Measurements from ENCODE around the gene USH1C.

Gene USH1C

DNA sequence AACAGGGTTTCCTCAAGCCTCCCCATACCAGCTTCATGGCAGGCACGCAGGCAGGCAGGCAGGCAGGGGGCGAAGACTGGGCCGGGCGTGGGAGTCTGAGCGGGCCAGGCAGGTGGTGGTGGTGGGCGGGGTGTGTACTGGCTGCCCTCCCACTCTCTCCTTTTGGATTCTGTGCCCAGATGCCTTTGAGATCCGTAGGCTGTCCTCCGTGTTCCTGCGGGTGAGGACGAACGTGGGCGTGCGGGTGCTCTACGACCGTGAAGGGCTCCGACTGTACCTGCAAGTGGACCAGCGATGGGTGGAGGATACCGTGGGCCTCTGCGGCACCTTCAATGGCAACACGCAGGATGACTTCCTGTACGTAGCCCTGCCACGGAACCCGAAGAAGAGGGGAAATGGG lies 25.8 kb upstream of the USH1C start:
- no peak for DNase-seq (ENCODE audit: low read depth in 2 of 2)

DNA sequence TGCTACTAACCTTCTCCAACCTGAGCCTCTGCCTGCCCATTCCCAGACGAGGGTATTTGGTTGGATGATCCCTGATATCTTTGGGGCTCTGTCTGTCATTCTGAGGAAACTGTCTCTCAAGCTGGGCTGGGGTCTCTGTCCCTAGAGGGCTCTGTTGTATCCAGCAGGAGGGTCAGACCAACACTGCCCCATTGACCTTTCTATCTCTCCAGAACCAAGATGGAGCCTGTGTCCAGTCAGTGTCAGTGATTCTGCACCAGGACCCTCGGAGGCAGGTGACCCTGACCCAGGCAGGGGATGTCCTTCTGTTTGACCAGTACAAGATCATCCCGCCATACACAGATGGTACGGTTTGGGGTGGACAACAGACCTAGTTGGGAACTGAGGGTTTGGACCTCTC lies 24.7 kb upstream of the USH1C start:
- no peak for DNase-seq (ENCODE audit: low read depth in 2 of 2)

DNA sequence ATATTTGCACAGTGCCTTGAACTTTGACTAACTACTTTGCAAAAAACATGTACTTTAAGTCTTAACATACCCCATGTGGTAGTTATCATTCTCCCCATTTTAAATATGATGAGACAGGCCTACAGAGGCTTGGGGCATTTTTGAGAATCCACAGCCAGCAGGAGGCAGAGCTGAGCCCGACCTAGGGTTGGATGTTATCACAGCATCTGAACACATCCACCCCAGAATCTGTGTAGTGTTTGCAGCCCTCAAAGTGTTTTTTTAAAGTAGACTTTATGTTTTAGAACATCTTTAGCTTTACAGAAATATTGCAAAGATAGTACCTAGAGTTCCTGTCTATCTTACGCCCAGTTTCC lies 20.4 kb upstream of the USH1C start:
- DNase-seq (ENCODE audit: low read depth in 2 of 2), result no peak

DNA sequence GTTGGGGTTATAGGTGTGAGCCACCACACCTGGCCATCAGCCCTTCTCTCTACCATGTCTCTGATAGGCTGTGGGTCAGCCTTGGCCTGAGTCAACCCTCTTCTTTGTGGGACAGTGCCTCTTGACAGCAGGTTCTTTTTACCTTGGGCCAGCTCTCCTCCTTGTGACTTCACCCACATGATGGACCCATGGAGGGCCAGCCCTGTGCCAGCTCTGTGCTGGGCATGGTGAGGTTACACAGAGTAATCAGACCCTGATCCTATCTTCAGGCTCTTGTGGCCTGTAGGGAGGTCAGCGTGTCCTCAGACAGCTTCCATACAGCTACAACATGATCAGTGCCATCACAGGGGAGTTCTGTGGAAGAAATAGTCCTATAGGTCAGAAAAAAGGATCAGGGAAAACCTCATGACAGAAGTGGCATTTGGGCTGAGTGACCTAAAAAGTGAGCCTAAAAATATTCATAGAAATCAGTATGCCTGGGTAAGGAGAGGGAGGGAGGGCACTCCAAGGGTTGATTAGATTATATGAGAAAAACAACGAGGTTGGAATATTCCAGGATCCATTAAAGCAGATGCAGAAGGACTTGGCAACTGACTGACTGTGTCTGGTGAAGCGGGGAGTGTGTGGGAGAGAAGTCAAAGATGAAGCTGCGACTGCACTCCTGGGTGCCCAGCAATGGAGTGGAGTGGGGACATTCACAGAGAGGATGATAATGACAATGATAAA lies 19.9 kb upstream of the USH1C start:
- no peak for DNase-seq (ENCODE audit: low read depth in 2 of 2)

DNA sequence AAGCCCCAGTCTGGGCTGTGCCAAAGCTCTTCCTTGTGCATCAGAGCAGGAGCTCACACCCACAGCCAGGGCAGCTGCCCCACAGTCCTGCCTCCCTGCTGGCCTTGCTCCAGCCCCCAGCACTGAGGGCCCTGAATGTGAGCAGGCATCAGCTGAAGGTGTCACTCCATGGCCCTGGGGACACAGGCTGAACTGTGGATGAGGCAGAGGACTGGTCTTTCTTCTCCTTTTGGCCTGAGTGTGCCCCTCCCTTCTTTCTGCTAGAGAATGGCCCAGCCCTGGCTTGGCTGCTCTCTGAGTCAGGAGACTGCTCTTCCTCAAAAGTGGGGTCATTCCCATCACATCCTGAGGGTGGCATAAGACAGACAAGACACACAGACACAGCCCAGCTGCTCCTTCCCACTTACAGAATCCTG lies 19.0 kb upstream of the USH1C start:
- no peak for DNase-seq (ENCODE audit: low read depth in 2 of 2)

DNA sequence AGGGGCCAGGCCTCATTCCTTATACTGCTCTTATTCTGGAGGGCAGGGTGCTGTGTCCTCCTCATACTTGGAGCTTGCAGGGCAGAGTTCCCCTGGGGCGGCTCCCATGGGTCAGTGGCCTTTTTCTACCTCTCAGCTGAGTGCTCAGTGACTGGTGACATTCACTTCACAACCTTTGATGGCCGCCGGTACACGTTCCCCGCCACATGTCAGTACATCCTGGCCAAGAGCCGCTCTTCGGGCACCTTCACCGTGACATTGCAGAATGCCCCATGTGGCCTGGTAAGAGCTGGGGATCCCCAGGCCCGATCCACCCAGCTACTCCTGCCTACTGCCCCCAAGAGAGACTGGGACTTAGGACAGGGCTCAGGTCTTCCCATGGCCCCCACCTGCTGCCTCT lies 17.3 kb upstream of the USH1C start:
- DNase-seq (ENCODE audit: low read depth in 2 of 2), result no peak

DNA sequence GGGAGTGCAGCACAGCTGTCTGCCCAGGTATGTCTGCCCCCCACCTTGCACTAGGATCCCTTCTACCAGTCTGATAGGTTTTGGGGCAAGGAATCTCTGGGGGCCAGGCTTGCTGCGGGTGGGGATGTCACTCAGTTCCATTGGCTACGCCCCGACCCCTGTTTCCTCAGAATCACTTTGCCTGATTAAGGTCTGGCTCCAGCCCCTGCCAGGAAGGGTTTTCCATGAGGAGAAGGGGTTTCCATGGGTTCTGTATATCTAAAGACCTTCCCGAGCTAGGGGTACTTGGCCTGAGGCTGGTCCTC lies 16.8 kb upstream of the USH1C start:
- DNase-seq (ENCODE audit: low read depth in 2 of 2), result no peak

DNA sequence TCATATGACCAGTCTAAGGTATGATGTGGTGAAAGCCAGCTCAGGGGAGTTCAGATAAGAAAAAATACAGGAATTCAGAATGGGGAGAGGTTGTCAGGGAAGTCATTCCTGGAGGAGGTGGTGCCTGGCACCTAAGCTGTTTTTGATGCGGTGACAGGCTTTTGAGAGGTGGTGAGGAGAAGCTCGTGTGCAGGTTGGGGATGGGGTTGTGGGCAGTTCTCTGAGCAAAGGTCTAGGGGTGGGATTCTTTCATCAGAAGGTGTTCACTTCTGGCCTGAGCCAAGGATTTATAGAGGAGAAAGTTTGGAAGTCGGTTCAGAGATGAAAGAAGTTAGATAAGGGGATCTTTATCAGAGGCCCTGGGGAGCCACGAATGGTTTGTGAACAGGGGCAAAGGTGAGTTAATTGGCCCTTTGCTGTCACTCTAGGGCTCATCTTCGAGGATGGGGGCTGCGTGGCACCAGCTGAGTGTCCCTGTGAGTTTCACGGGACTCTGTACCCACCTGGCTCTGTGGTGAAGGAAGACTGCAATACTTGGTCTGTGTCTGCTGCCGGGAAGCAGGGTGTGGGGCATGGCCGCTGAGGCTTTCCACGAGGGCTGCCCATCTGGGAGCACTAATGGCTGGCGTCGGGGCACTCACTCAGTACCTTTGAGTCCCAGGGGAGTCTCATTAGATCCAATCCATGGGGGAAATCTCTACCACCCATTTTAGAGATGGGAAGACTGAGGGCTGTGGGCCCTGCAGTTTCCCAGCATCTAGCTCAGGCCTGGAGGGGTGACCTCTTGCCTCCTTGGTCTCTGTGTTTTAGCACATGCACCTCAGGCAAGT lies 16.3 kb upstream of the USH1C start:
- DNase-seq (ENCODE audit: low read depth in 2 of 2), result no peak

DNA sequence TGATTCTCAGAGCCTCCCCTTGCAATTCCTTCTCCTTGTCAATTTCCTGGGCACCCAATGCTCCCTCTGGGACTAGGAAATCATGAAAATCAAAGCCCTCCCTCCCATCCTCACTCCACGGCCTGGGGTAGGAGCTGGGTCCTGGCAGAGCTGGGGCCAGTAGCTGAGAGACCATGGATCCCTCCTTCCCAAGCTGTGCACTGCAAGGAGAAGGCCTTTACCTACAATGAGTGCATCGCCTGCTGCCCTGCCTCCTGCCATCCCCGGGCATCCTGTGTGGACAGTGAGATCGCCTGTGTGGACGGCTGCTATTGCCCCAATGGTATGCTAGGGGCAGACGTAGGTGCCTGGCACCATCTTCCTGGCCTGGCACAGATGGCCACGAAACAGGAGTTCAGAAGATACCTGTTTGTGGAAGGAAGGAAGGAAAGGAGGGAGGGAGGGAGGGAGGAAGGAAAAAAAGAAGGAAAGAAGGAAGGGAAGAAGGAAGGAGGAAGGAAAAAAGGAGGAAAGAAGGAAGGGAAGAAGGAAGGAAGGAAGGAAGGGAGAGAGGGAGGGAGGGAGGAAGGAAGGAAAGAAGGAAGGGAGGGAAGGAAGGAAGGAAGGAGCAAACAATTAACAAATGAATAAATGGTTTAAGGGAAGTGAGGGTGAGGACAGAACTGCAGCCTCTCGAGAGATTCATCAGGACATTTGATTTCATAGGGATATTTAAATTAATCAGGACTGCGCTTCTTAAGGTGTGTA lies 15.3 kb upstream of the USH1C start:
- DNase-seq (ENCODE audit: low read depth in 2 of 2), result no peak

DNA sequence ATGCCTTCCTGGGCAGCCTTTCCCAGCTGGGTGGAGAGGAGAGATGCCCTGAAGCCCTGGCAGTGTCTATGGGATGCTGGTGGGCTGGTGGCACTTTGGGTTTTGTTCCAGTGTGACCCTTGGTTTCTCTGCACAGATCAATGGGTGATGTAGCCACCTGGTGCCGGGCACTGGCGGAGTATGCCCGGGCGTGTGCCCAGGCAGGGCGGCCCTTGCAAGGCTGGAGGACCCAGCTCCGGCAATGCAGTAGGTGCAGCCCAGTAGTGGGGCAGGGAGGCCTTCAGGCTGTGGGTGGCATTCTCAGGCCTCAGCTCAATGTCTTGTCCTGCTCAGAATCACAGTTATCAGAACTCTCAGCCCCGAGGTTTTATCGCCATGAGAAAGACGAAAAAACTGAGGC lies 14.7 kb upstream of the USH1C start:
- DNase-seq (ENCODE audit: low read depth in 2 of 2), result no peak

DNA sequence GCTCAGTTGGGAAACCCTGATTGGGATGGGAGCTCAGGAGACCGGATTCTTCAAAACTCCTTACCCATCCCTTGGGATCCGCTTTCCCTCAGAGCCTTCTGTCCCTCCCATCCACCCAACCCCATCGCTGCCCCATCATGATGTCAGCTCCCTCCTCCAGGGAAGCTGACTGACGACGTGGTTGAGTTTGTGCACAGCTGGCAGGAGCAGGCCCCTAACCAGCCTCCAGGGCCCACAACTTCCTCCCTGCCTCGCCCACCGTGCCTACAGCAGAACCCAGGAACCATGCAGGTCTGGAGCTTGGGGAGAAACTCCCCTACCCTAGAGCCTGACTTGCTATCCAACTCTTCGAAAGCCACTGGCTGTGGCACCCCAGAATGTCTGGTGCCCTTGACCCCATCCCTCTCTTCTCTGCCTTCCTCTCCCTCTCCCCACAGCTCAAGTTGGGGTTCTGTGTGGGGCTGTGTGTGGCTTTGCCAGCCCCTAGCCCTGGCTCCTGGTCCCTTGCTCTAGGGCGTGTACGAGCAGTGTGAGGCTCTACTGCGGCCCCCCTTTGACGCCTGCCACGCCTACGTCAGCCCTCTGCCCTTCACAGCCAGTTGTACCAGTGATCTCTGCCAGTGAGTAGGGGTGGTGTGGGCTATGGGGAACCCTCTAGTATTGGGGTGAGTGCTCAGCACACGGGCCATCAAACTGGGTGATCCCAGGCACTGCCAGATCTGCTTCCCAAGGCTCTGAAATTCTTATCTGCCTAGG lies 14.0 kb upstream of the USH1C start:
- DNase-seq (ENCODE audit: low read depth in 2 of 2), result no peak

DNA sequence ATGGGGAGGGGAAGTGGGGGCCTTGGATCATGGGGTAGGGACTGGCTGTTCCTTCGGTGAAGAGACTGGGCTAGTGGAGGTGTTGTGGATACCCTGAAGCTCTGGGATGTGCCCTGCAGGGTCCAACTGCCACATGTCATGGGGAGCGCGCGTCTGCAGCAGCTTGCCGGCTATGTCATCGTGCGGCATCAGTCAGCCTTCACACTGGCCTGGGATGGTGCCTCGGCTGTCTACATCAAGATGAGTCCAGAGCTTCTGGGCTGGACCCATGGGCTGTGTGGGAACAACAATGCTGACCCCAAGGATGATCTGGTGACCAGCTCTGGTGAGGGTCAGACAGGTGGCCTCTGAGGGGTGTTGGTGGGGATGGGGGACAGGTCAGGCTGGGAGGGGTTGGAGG lies 12.8 kb upstream of the USH1C start:
- no peak for DNase-seq (ENCODE audit: low read depth in 2 of 2)

DNA sequence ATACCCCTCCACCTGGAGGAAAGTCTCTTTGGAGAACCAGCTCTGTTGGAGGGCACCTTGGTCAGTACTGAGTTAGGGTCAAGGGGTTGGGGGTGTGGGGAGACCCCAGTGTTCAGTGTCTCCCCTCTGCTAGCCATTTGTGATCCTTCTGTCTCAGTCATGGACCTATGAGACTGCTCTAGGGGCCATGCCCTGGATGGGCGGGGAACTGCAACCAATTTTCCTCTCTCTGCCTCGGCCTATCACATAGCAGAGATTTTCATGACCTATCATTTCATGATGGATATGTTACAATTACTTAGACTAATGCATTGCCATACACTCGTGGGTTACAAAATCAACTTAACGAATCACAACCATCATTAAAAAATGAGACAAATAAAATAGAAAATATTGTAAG lies 10.3 kb upstream of the USH1C start:
- DNase-seq (ENCODE audit: low read depth in 2 of 2), result no peak

DNA sequence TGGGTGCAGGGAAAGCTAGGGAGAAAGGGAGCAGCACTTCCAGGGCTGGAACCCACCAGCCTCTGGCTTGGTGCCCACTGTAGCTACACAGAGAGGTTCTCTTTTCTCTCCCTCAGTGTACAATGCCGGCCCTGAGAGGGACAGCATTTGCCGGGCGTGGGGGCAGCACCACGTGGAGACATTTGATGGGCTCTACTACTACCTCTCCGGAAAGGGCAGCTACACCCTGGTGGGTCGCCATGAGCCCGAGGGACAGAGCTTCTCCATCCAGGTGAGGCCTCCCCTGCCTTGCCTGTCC lies 9.0 kb upstream of the USH1C start:
- DNase-seq (ENCODE audit: low read depth in 2 of 2), result no peak

DNA sequence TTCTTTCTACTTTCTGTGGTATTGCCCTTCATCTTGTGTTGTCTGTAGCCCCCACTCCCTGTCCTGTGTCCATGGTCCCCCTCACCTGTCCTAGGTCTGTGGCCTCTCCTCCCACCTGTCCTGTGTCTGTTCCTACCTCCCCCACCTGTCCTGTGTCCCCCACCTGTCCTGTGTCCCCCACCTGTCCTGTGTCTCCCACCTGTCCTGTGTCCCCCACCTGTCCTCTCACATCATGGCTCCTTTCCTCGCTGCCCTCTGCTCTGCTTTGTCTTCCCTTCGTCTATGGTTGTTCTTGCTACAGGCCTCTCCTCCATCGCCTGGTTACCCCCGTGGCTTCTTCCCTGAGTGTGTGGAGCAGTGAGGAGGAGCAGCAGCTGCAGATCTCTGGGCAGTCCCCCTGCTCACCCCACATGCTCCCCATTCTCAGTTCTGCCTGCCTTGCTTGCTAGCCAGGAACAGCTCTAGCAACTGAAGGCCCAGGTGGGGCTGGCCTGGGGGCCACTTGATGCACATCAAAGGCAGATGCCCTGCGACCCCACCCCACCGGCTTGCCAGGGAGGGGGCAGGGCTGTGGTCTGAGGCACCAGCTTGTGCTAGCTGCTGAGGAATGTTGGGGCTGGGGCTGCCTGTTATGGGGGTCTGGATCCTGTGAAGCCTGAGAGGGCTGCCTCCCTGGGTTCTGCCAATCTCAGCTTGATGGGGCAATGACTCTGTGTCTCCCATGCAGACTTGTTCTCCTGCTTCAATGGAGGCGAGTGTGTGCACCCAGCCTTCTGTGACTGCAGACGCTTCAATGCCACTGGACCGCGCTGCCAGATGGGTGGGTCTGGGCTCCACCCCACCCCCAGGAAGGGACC lies 8.4 kb upstream of the USH1C start:
- no peak for DNase-seq (ENCODE audit: low read depth in 2 of 2)

DNA sequence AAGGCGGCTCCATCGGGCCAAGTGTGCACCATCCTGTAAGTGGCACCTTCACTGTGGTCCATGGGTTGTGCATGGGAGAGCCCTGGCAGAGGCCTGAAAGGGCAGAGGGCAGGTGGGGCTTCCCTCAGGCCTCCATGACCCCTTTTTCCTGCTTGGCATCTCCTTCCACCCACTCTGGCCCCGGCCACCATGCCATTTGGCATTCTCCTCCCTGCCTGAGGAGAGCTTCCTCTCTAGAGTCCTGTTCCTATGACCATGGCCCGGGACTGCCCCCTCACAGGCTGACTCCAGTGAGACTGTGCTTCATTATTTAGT lies 7.8 kb upstream of the USH1C start:
- DNase-seq (ENCODE audit: low read depth in 2 of 2), result no peak

DNA sequence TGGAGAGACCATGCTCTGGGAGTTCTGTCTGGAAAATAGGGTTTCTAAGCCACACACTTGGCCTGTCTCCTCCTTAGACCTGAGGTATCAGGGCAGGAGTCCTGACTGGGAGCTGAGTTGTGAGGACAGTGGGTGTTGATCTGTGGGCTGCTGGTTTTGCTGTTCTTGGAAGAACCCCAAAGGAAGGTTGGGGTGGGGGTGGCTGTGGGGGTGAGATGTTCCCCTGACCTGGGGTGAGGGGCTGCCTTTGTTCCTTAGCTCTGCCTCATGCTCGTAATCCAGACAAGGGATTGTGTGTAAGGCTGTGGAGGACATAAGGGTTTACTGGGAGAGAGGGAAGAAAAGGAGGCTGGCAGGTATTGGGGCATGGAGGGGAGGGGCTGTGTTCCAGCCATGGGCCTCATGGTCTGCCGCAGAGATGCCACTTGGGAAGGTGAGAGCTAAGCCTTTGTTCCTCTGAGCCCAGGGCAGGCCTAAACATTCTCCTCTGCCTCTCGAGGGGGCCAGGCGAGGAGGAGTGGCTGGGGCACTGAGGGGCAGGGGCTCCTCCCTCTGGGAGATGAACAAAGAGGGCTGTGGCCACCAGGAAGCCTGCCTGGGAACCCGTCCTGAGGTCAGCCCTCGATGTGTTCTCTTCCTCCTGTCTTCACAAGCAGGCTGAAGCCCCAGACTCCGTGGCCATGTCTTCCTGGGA lies 7.3 kb upstream of the USH1C start:
- DNase-seq (ENCODE audit: low read depth in 2 of 2), result no peak

DNA sequence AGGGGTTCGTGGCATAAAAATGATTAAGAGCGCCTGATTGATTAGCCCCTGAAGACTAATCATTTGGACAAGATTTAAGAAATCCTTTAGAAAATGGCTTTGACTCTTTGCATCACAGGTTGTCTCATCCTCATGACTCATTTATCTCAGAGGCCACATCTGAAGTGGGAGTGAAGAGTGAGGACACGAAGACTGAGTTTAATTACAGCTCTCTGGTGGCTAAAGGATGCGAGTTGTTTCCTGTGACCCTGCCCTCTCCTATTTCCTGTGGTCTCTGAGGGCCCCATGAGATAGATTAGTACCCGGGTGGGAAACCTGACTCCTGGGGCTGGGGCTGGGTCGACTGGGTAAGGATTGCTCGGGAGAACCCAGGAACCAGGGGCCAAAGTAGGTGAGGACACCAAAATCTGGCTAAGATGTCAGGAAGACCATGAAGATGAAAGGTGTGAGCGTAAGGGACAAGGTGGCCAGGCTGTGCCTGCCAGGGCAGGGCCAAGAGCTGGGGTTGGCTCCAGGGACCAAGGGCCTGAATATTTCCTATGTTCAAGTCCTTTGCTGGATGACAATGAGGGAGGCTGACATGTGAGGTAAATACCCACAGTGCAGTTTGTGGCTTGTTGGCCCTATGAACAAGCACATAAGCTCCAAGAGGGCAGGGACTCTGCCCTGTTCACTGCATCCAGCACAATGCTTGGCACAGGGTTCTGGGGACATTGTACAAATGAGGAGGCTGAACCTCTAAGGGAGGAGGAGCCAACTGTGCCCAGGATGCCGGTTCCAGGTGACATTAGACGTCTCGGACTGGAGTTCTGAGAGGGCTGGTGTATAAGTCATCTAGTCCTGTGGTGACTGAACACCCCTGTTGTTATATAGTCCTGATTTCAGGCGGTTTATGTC lies 6.5 kb upstream of the USH1C start:
- no peak for DNase-seq (ENCODE audit: low read depth in 2 of 2)

DNA sequence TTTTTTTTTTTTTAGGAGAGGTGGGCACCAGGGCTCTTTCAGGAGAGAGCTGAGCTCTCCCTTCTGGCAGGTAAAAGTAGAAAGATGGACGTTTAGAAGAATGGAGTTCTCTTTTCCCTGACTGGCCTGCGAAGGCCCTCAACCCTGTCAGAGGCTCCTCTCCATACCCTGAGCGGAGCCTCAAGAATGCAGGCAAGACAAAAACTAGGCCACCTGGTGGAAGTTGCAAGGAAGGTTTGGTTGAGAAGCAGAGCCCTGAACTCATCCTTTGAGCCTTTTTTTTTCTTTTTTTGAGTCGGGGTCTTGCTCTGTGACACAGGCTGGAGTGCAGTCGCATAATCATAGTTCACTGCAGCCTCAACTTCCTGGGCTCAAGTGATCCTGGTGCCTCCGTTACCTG lies 4.2 kb upstream of the USH1C start:
- DNase-seq (ENCODE audit: low read depth in 2 of 2), result no peak

DNA sequence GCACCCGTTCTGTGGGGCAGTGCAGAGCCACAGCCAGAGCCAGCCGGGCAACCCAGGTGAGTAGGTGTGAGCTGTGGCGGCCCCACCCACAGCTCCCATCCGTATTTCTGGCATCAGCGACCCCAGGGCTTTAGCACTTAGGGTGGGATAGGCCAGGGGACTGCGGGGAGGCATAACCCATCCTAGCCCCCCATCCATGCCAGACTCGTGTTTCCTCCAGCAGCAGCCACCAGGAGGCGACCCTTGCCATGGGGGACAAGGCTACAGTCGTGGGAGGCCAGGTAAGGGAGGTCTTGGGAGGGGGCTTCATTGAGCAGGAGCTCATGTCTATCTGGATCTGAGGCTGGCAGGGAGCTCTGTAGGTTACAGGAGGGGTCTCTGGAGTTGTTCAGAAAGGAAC lies 3.7 kb upstream of the USH1C start:
- DNase-seq (ENCODE audit: low read depth in 2 of 2), result no peak
